ENCODE data around the gene ENAH. TPM values are rescaled to one million over a fixed set of nuclear protein-coding genes. Genes with fewer than 3 reads are reported as not detected.
A peak's percentile ranks its signal among the peaks of the same experiment; 100 is the strongest.

The ENAH gene
- total RNA-seq, 1 donor from 2014 or later = 179 TPM

DNA sequence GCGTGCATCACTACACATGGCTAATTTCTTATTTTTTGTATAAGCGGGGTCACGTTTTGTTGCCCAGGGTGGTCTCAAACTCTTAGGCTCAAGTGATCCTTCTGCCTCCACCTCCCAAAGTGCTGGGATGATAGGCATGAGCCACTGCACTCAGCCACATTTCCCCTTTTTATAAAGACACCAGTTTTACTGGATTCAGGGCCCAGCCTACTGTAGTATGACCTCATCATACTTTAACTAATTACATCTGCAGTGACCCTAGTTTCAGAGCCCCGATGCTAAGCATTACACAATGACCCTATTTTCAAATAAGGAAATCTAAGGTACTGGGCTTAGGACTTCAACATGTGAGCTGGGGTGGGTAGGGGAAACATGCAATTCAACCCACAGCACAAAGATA is 31.8 kb upstream of the ENAH start:
- H3K4me1 Mint-ChIP-seq = no peaks in the 10 kb centered on the region
- H3K36me3 Mint-ChIP-seq (ENCODE audit: low read depth) = no peaks in the 10 kb centered on the region
- H3K4me3 Mint-ChIP-seq = no peak overlapping the region
- no peak for TF ChIP-seq CTCF (conservative IDR thresholded peaks at IDR 0.05)
- no peak overlapping the region for H3K27ac Mint-ChIP-seq (ENCODE audit: unreplicated experiment)
- no peak for DNase-seq (ENCODE audit: low read depth, low spot score)
- no peaks in the 10 kb centered on the region for H3K9me3 Mint-ChIP-seq
- no peaks in the 10 kb centered on the region for H3K27me3 Mint-ChIP-seq (ENCODE audit: low read depth)

DNA sequence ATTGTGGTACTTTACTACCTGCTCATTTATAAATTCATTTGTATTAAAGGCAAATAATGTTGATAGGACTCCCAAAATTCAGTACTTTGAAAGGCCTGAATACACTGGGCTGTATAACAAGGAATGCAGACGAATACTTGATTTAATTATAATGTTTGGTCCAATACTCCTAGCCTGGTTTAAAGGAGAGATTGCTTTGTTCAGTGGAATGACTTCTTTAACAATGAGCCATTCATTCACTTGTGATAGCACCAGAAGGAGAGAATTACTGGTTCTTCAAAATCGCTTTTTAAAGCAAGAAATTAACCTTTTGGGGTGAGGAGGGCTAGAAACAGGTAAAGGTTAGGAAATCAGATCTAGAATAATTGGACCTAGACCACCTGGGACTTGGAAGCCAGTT is 28.3 kb upstream of the ENAH start:
- H3K4me1 Mint-ChIP-seq = no peaks in the 10 kb centered on the region
- no peak for DNase-seq (ENCODE audit: low read depth, low spot score)
- no peak overlapping the region for H3K4me3 Mint-ChIP-seq
- no peak for TF ChIP-seq CTCF (conservative IDR thresholded peaks at IDR 0.05)
- H3K27me3 Mint-ChIP-seq (ENCODE audit: low read depth) = peaks cover 13% of the 10 kb centered on the region
- no peaks in the 10 kb centered on the region for H3K9me3 Mint-ChIP-seq
- no peak overlapping the region for H3K27ac Mint-ChIP-seq (ENCODE audit: unreplicated experiment)
- no peaks in the 10 kb centered on the region for H3K36me3 Mint-ChIP-seq (ENCODE audit: low read depth)

GRCh38 chr1:225678545-225678944 is 25.6 kb upstream of the ENAH start:
- DNase-seq (ENCODE audit: low read depth, low spot score) = no peak
- H3K27me3 Mint-ChIP-seq (ENCODE audit: low read depth) = peaks cover 15% of the 10 kb centered on the region
- H3K4me1 Mint-ChIP-seq = no peaks in the 10 kb centered on the region
- TF ChIP-seq CTCF (conservative IDR thresholded peaks at IDR 0.05) = no peak
- H3K9me3 Mint-ChIP-seq = no peaks in the 10 kb centered on the region
- H3K27ac Mint-ChIP-seq (ENCODE audit: unreplicated experiment) = no peak overlapping the region
- H3K4me3 Mint-ChIP-seq = no peak overlapping the region
- H3K36me3 Mint-ChIP-seq (ENCODE audit: low read depth) = no peaks in the 10 kb centered on the region

DNA sequence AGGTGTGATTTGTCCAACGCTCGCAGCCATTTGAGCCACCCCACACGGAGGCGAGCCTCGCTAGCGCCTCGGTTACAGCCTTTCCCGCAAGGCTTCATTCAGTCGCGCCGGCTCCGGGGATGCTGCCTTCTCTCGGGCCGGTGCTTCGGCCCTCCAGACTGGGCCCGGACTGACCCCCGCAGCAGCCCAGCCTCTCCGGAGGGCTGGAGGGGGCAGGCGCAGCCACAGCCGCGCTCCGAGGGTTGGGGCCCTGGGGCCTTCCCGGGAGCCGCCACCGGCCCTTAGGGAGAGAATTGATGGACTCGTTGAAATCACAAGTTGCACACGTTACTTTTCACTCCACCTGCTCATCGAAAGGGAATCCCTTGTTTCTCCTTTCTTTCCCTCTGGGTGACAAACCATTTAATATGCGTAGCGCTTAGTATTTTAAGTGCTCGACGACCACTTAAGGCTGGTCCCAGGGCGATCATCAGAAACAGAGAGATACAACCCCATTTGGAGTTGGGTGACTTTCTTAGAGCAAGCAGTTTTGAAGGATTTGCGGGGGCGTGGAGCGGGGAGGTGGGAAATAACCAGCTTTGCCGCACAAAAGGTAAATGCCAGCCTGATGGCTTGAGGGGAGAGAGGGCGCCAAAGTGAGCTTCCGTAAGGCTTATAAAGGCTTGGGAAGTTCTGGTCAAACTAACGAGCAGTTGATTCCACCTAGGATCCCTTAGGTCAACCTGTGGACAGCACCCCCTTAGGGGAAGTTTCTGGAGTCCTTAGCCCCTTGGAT is 24.6 kb upstream of the ENAH start:
- Mint-ChIP-seq H3K4me1 (no peaks in the 10 kb centered on the region), H3K27ac (ENCODE audit: unreplicated experiment) (peak overlapping the region; percentile 44), H3K36me3 (ENCODE audit: low read depth) (no peaks in the 10 kb centered on the region), H3K9me3 (no peaks in the 10 kb centered on the region), H3K27me3 (ENCODE audit: low read depth) (peaks cover 15% of the 10 kb centered on the region), H3K4me3 (no peak overlapping the region)
- TF ChIP-seq CTCF (conservative IDR thresholded peaks at IDR 0.05) = no peak
- DNase-seq (ENCODE audit: low read depth, low spot score) = no peak

DNA sequence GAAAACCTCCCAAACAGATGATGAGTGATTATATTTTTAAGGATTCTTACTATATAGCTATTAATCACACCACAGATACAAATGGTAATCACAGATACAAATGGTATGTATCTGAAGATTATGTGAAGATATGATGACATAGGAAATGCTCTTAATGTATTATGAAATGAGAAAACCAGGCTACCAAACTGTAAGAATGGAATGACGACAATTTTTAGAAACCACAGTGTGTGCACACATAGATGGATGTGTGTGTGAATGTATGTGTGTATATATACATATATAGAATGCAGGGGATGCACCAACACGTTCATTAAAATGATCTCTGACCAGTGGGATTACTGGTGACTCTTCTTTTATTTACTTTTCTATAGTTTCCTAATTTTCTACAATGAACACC is 21.5 kb upstream of the ENAH start:
- H3K36me3 Mint-ChIP-seq (ENCODE audit: low read depth) = no peaks in the 10 kb centered on the region
- H3K27ac Mint-ChIP-seq (ENCODE audit: unreplicated experiment) = no peak overlapping the region
- DNase-seq (ENCODE audit: low read depth, low spot score) = no peak
- peaks cover 15% of the 10 kb centered on the region for H3K27me3 Mint-ChIP-seq (ENCODE audit: low read depth)
- no peaks in the 10 kb centered on the region for H3K9me3 Mint-ChIP-seq
- H3K4me1 Mint-ChIP-seq = peaks cover 8% of the 10 kb centered on the region
- H3K4me3 Mint-ChIP-seq = no peak overlapping the region
- TF ChIP-seq CTCF (conservative IDR thresholded peaks at IDR 0.05) = no peak
